H9 (cell line): ENCODE data around the gene KHSRP. TPM values are rescaled to one million over a fixed set of nuclear protein-coding genes. Genes with fewer than 3 reads are reported as not detected.

Experiments used
- DNase-seq: peaks from one replicate; pipeline ENCODE4 v3.0.0-alpha.2; 2017
- H2AFZ ChIP-seq: one replicate; pipeline ENCODE4 v1.6.1; 2013; ENCODE audit warnings: mild to moderate bottlenecking, low read length, control low read depth, moderate library complexity
- H2AK5ac ChIP-seq: 2 replicates; pipeline ENCODE4 v1.6.1; 2013; ENCODE audit warnings: low read length, control low read depth, mixed read lengths; ENCODE audit not compliant: insufficient read length
- H2BK120ac ChIP-seq: one replicate; pipeline ENCODE4 v1.6.1; 2013; ENCODE audit warnings: low read depth, mild to moderate bottlenecking, low read length, control low read depth, inconsistent platforms; ENCODE audit not compliant: poor library complexity, severe bottlenecking
- H2BK12ac ChIP-seq: 2 replicates; pipeline ENCODE4 v1.6.1; 2013; ENCODE audit warnings: low read length, control low read depth, mixed read lengths, low read depth; ENCODE audit not compliant: insufficient read length
- H2BK15ac ChIP-seq: 2 replicates; pipeline ENCODE4 v1.6.1; 2013; ENCODE audit warnings: low read depth, low read length, control low read depth
- H2BK20ac ChIP-seq: one replicate; pipeline ENCODE4 v1.6.1; 2013; ENCODE audit warnings: low read depth, mild to moderate bottlenecking, low read length, control low read depth, inconsistent platforms; ENCODE audit not compliant: poor library complexity, severe bottlenecking
- H2BK5ac ChIP-seq: 2 replicates; pipeline ENCODE4 v1.6.1; 2013; ENCODE audit warnings: low read length, control low read depth, mixed read lengths; ENCODE audit not compliant: insufficient read length
- H3K14ac ChIP-seq: 2 replicates; pipeline ENCODE4 v1.6.1; 2013; ENCODE audit warnings: low read length, control low read depth; ENCODE audit not compliant: insufficient read depth
- H3K18ac ChIP-seq: 2 replicates; pipeline ENCODE4 v1.6.1; 2013; ENCODE audit warnings: low read depth, mild to moderate bottlenecking, mixed read lengths, low read length, control low read depth; ENCODE audit not compliant: insufficient read length
- H3K23ac ChIP-seq: 2 replicates; pipeline ENCODE4 v1.6.1; 2013; ENCODE audit warnings: low read length, control low read depth, mixed read lengths, low read depth; ENCODE audit not compliant: insufficient read length
- H3K23me2 ChIP-seq: 2 replicates; pipeline ENCODE4 v1.6.1; 2013; ENCODE audit warnings: low read depth, mild to moderate bottlenecking, mixed read lengths, low read length, control low read depth; ENCODE audit not compliant: insufficient read length, poor library complexity, severe bottlenecking
- H3K27ac ChIP-seq: 2 replicates; pipeline ENCODE4 v1.5.1; 2013; ENCODE audit warnings: low read length, control low read depth, mixed read lengths, low read depth; ENCODE audit not compliant: insufficient read length
- H3K27me3 ChIP-seq: 2 replicates; pipeline ENCODE4 v1.6.1; 2013; ENCODE audit warnings: low read length, control low read depth, inconsistent platforms; ENCODE audit not compliant: insufficient read depth
- H3K4ac ChIP-seq: 2 replicates; pipeline ENCODE4 v1.6.1; 2013; ENCODE audit warnings: low read depth, mild to moderate bottlenecking, control low read depth, inconsistent platforms, low read length, moderate library complexity
- H3K4me1 ChIP-seq: 2 replicates; pipeline ENCODE4 v1.6.1; 2013; ENCODE audit warnings: low read length, control low read depth, inconsistent platforms; ENCODE audit not compliant: insufficient read depth
- H3K4me2 ChIP-seq: 2 replicates; pipeline ENCODE4 v1.6.1; 2013; ENCODE audit warnings: low read length, control low read depth, mixed read lengths; ENCODE audit not compliant: insufficient read length, insufficient read depth
- H3K56ac ChIP-seq: 2 replicates; pipeline ENCODE4 v1.6.1; 2013; ENCODE audit warnings: low read depth, mild to moderate bottlenecking, mixed read lengths, low read length, control low read depth; ENCODE audit not compliant: insufficient read length
- H3K79me1 ChIP-seq: 2 replicates; pipeline ENCODE4 v1.6.1; 2013; ENCODE audit warnings: low read depth, mild to moderate bottlenecking, moderate library complexity, low read length, control low read depth, inconsistent platforms; ENCODE audit not compliant: insufficient read depth, poor library complexity, severe bottlenecking
- H3K79me2 ChIP-seq: 2 replicates; pipeline ENCODE4 v1.6.1; 2013; ENCODE audit warnings: low read length, control low read depth, inconsistent platforms; ENCODE audit not compliant: insufficient read depth
- H3K9ac ChIP-seq: 2 replicates; pipeline ENCODE4 v1.6.1; 2013; ENCODE audit warnings: low read length, control low read depth, mixed read lengths; ENCODE audit not compliant: insufficient read length; ENCODE audit errors: extremely low read depth
- H3K9me3 ChIP-seq: one replicate; pipeline ENCODE4 v1.6.1; 2013; ENCODE audit warnings: low read depth, low read length, inconsistent platforms; ENCODE audit not compliant: control insufficient read depth
- H3T11ph ChIP-seq: one replicate; pipeline ENCODE4 v1.6.1; 2013; ENCODE audit warnings: mild to moderate bottlenecking, low read length, control low read depth, inconsistent platforms
- H4K20me1 ChIP-seq: one replicate; pipeline ENCODE4 v1.6.1; 2013; ENCODE audit not compliant: control insufficient read depth, insufficient read length, insufficient read depth
- H4K5ac ChIP-seq: 2 replicates; pipeline ENCODE4 v1.6.1; 2013; ENCODE audit warnings: low read depth, mild to moderate bottlenecking, mixed read lengths, low read length, control low read depth; ENCODE audit not compliant: insufficient read length
- H4K8ac ChIP-seq: replicated peaks from 2 replicates; pipeline ENCODE4 v1.6.1; 2013; ENCODE audit warnings: low read length, control low read depth, mixed read lengths, low read depth; ENCODE audit not compliant: insufficient read length
- H4K91ac ChIP-seq: 2 replicates; pipeline ENCODE4 v1.6.1; 2013; ENCODE audit warnings: low read depth, mild to moderate bottlenecking, moderate library complexity, mixed read lengths, low read length, control low read depth; ENCODE audit not compliant: insufficient read length
- H3K27ac Mint-ChIP-seq, 3 experiments: 2 replicates in 2 of 3; 3 replicates in 1 of 3; pipeline ENCODE4 v1.8.0; 2020 to 2021; ENCODE audit warnings: mixed read lengths in 3 of 3, mild to moderate bottlenecking in 1 of 3, moderate library complexity in 1 of 3
- H3K27me3 Mint-ChIP-seq: 2 replicates; pipeline ENCODE4 v1.8.0; 2021; ENCODE audit warnings: low read depth, mild to moderate bottlenecking, moderate library complexity, mixed read lengths
- H3K36me3 Mint-ChIP-seq, 3 experiments: 2 replicates in 2 of 3; 3 replicates in 1 of 3; pipeline ENCODE4 v1.8.0; 2020 to 2021; ENCODE audit warnings: low read depth in 3 of 3, mixed read lengths in 3 of 3; ENCODE audit not compliant: insufficient read depth in 1 of 3
- H3K4me1 Mint-ChIP-seq, 2 experiments: 2 replicates each; pipeline ENCODE4 v1.8.0; 2020; ENCODE audit warnings: mixed read lengths in 2 of 2
- H3K4me3 Mint-ChIP-seq, 2 experiments: 2 replicates in 1 of 2; 3 replicates in 1 of 2; pipeline ENCODE4 v1.8.0; 2020 to 2021; ENCODE audit warnings: mild to moderate bottlenecking in 2 of 2, mixed read lengths in 2 of 2, moderate library complexity in 1 of 2
- H3K9me3 Mint-ChIP-seq, 2 experiments: 2 replicates in 1 of 2; 3 replicates in 1 of 2; pipeline ENCODE4 v1.8.0; 2020; ENCODE audit warnings: mild to moderate bottlenecking in 2 of 2, mixed read lengths in 2 of 2, moderate library complexity in 1 of 2
- WGBS: extraction: QIAGEN DNeasy Blood & Tissue Kit; methylation state at CpG from one replicate; pipeline ENCODE4 v1.1.7; 2013; ENCODE audit warnings: missing lambda C conversion rate, low lambda C conversion rate, mixed read lengths; ENCODE audit not compliant: insufficient read length; ENCODE audit errors: extremely low coverage; 5-methylcytosine and 5-hydroxymethylcytosine counted together
- total RNA-seq: library from RNA; stranded (reverse); gene quantifications from 2 replicates; pipeline ENCODE4 v1.2.1, GENCODE V29; 2021
- TF ChIP-seq, protein P1 (sequence below): fragments of 200-600 bp; sonication (generic); conservative IDR thresholded peaks from 3 replicates; pipeline ENCODE4 v1.8.0; 2021; ENCODE audit warnings: antibody characterized with exemption, mild to moderate bottlenecking

Gene KHSRP
- total RNA-seq, 1 experiment from 2014 or later, result 602 TPM

DNA sequence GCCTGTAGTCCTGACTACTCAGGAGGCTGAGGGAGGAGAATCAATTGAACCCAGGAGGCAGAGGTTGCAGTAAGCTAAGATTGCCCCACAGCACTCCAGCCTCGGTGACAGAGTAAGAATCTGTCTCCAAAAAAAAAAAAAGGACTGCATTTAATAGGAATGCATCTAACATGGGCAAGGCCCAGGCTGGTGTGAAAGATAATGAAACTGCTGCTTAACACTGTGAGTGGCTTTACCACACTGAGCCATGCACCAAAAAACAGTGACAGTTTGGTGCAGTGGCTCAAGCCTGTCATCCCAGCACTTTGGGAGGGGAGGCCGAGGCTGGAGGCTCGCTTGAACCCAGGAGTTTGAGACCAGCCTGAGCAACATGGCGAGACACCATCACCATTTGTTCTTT, 40.2 kb downstream of the KHSRP start:
- no peaks in the 10 kb centered on the region for H3K79me2 ChIP-seq
- H4K8ac ChIP-seq, result no peak overlapping the region
- Mint-ChIP-seq H3K27ac (no peak overlapping the region), H3K4me3 (no peak overlapping the region), H3K27me3 (no peaks in the 10 kb centered on the region), H3K9me3 (peaks cover 4% of the 10 kb centered on the region in 2 experiments; a peak in 4 of 5 replicates), H3K36me3 (peaks cover 56 to 81% (median 76%) of the 10 kb centered on the region in 3 experiments), H3K4me1 (no peaks in the 10 kb centered on the region)
- H3K23me2 ChIP-seq, result no peaks in the 10 kb centered on the region
- no peak overlapping the region for H2BK5ac ChIP-seq
- H3K27ac ChIP-seq, result no peak overlapping the region
- H3T11ph ChIP-seq, result no peak overlapping the region
- no peak overlapping the region for H4K91ac ChIP-seq
- TF ChIP-seq, protein P1, sequence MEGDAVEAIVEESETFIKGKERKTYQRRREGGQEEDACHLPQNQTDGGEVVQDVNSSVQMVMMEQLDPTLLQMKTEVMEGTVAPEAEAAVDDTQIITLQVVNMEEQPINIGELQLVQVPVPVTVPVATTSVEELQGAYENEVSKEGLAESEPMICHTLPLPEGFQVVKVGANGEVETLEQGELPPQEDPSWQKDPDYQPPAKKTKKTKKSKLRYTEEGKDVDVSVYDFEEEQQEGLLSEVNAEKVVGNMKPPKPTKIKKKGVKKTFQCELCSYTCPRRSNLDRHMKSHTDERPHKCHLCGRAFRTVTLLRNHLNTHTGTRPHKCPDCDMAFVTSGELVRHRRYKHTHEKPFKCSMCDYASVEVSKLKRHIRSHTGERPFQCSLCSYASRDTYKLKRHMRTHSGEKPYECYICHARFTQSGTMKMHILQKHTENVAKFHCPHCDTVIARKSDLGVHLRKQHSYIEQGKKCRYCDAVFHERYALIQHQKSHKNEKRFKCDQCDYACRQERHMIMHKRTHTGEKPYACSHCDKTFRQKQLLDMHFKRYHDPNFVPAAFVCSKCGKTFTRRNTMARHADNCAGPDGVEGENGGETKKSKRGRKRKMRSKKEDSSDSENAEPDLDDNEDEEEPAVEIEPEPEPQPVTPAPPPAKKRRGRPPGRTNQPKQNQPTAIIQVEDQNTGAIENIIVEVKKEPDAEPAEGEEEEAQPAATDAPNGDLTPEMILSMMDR, result no peak
- no peak overlapping the region for H3K4me2 ChIP-seq
- no peaks in the 10 kb centered on the region for H4K20me1 ChIP-seq
- no peak overlapping the region for H3K9ac ChIP-seq
- H3K9me3 ChIP-seq, result no peaks in the 10 kb centered on the region
- H3K18ac ChIP-seq, result no peak overlapping the region
- no peak overlapping the region for H2BK20ac ChIP-seq
- DNase-seq, result no peak
- no peaks in the 10 kb centered on the region for H3K27me3 ChIP-seq
- no peak overlapping the region for H2AK5ac ChIP-seq
- H2AFZ ChIP-seq, result no peak overlapping the region
- H3K4ac ChIP-seq, result no peak overlapping the region
- no peak overlapping the region for H2BK120ac ChIP-seq
- no peak overlapping the region for H2BK15ac ChIP-seq
- H3K79me1 ChIP-seq, result no peaks in the 10 kb centered on the region
- H3K56ac ChIP-seq, result no peak overlapping the region
- no CpG with 5 or more reads among the region's 4 CpGs for WGBS
- no peak overlapping the region for H4K5ac ChIP-seq
- H3K14ac ChIP-seq, result no peak overlapping the region
- H3K4me1 ChIP-seq, result no peaks in the 10 kb centered on the region
- H3K23ac ChIP-seq, result no peak overlapping the region
- no peak overlapping the region for H2BK12ac ChIP-seq
